Measurements from ENCODE around the gene PDCD11. TPM values are rescaled to one million over a fixed set of nuclear protein-coding genes. Genes with fewer than 3 reads are reported as not detected.

PDCD11 gene
- total and polyA plus RNA-seq, 2 of the 8 experiments (the other 6 are each of a cell fraction or from before 2014, with no cell fraction given), result 18.1 to 79.1 TPM

GRCh38 chr10:103448746-103449145 is 52.3 kb downstream of the PDCD11 start:
- FAIRE-seq (no peak), DNase-seq (ENCODE audit: low read depth in 1 of 2, low spot score in 2 of 2) (no peak)
- Histone ChIP-seq H3K27me3 (replicated peaks in 1 of 4; ENCODE audit: control insufficient read depth in 3 of 4, extremely low read depth in 1 of 4, insufficient read depth in 3 of 4, low read length in 3 of 4) (no peaks in the 10 kb centered on the region; a peak in 2 of 7 replicates), H3K4me3 (ENCODE audit: extremely low read depth in 1 of 4, insufficient read depth in 2 of 4, low read depth in 3 of 4, low read length in 4 of 4) (no peak overlapping the region), H4K5ac (ENCODE audit: insufficient read length, low read depth, low read length) (no peak overlapping the region), H3K9ac (replicated peaks in 1 of 4; ENCODE audit: extremely low read depth in 1 of 4, low read depth in 3 of 4, low read length in 3 of 4) (no peak overlapping the region), H2BK20ac (ENCODE audit: low read length) (no peak overlapping the region), H2AK5ac (ENCODE audit: low read depth, low read length) (no peak overlapping the region), H3K36me3 (ENCODE audit: control insufficient read depth in 2 of 4, insufficient read depth in 4 of 4, low read length in 3 of 4) (peaks cover 14 to 38% (median 30%) of the 10 kb centered on the region in 4 experiments), H4K20me1 (replicated peaks in 1 of 2; ENCODE audit: control insufficient read depth in 1 of 2, insufficient read depth in 2 of 2, low read length in 2 of 2) (peaks cover 3 to 10% of the 10 kb centered on the region in 2 experiments), H2BK15ac (ENCODE audit: low read length) (no peak overlapping the region), H3K56ac (replicated peaks; ENCODE audit: insufficient read length, low read depth, low read length) (no peak overlapping the region), H3K14ac (ENCODE audit: insufficient read length) (no peak overlapping the region), H2BK120ac (replicated peaks; ENCODE audit: low read depth, low read length) (no peak overlapping the region), H3K27ac (ENCODE audit: low read depth, low read length) (no peak overlapping the region), H3K4me1 (replicated peaks in 1 of 4; ENCODE audit: control insufficient read depth in 3 of 4, insufficient read depth in 4 of 4, low read length in 3 of 4) (peaks cover 0 to 15% (median 4%) of the 10 kb centered on the region in 4 experiments; a peak in 5 of 7 replicates), H4K91ac (replicated peaks; ENCODE audit: insufficient read length, low read length) (no peak overlapping the region), H4K8ac (ENCODE audit: extremely low read depth, insufficient read depth, low read length) (no peak overlapping the region), H3K4ac (replicated peaks; ENCODE audit: insufficient read length, low read depth, low read length) (no peak overlapping the region), H2BK12ac (ENCODE audit: low read depth, low read length) (no peak overlapping the region), H3K23me2 (ENCODE audit: low read depth, low read length) (peaks cover 3% of the 10 kb centered on the region; the same call in 1 of the 2 replicates), H3K23ac (ENCODE audit: insufficient read length) (no peak overlapping the region), H2AFZ (ENCODE audit: low read length) (no peak overlapping the region), H3K4me2 (ENCODE audit: insufficient read depth in 1 of 2, low read depth in 2 of 2, low read length in 2 of 2) (no peak overlapping the region), H3K18ac (ENCODE audit: extremely low read depth, low read length) (no peak overlapping the region), H3K79me2 (ENCODE audit: control insufficient read depth in 1 of 2, insufficient read depth in 2 of 2, low read length in 2 of 2) (no peaks in the 10 kb centered on the region), H2BK5ac (ENCODE audit: low read depth, low read length) (no peak overlapping the region), H3K79me1 (ENCODE audit: low read depth, low read length) (no peaks in the 10 kb centered on the region; the same call in 1 of the 2 replicates), H3K9me3 (ENCODE audit: insufficient read depth in 2 of 2, low read depth in 1 of 2, low read length in 1 of 2) (no peaks in the 10 kb centered on the region)
- 87% methylated on average over 1 of the region's 1 CpG; no CpG with 5 or more reads in 1 of the 2 experiments for WGBS, 2 experiments (ENCODE audit: extremely low coverage in 1 of 2, insufficient coverage in 1 of 2, insufficient read length in 1 of 2, insufficient replicate concordance in 2 of 2, low coverage in 1 of 2, low lambda C conversion rate in 2 of 2, missing lambda C conversion rate in 1 of 2)
- TF ChIP-seq MAFK (IDR thresholded peaks at IDR 0.05; ENCODE audit: low read depth, low read length), result no peak
- ChIA-PET CTCF (ENCODE audit: partially characterized antibody) (interaction anchor here (0.8 to 5.0 kb wide), 7 partner anchors 11 to 115 kb away, joined by 3 to 30 read pairs (median 7); no protein-coding TSS in a partner anchor), POLR2A (ENCODE audit: partially characterized antibody) (interaction anchor here (0.6 to 1.0 kb wide), 2 partner anchors 8 to 823 kb away, joined by 3 read pairs; no protein-coding TSS in a partner anchor)
